CD4-positive, alpha-beta T cell (primary cell): ENCODE data around the gene PRKAR1B. TPM values are rescaled to one million over a fixed set of nuclear protein-coding genes. Genes with fewer than 3 reads are reported as not detected.

Experiments used
- ATAC-seq: fragments of 200-7000 bp; cut with Tn5 transposase; one replicate; pipeline ENCODE4 v1.10.0; 2022; ENCODE audit warnings: mild to moderate bottlenecking; ENCODE audit not compliant: poor library complexity
- CTCF ChIA-PET: fragments of 350-600 bp; sonication (Branson Sonifier 250); formaldehyde crosslinking; loops from one replicate; lab custom pipeline; 2021; ENCODE audit warnings: antibody characterized with exemption, inconsistent platforms; lab: Charles Lee
- POLR2A ChIA-PET: fragments of 350-600 bp; sonication (Branson Sonifier 250); formaldehyde crosslinking; loops from one replicate; lab custom pipeline; 2021; ENCODE audit warnings: antibody characterized with exemption, inconsistent platforms; lab: Charles Lee
- DNase-seq, 14 experiments: peaks; one replicate each; pipeline ENCODE4 v3.0.0-alpha.2; 2013 to 2020; ENCODE audit warnings: mixed read lengths in 2 of 14
- H3K27ac ChIP-seq, 2 donors: one replicate each; pipeline versions ENCODE4 v1.5.1 to v1.7.0; 2013; ENCODE audit warnings: low read length in 2 of 2, low read depth in 1 of 2, mild to moderate bottlenecking in 1 of 2
- H3K27me3 ChIP-seq, 2 experiments: 1 replicate in 1 of 2; 2 replicates in 1 of 2; pipeline versions ENCODE4 v1.6.1 to v1.7.0; 2013; ENCODE audit warnings: low read length in 2 of 2, control low read depth in 1 of 2, mild to moderate bottlenecking in 1 of 2, moderate library complexity in 1 of 2; ENCODE audit not compliant: insufficient read depth in 2 of 2, control insufficient read depth in 1 of 2
- H3K36me3 ChIP-seq: one replicate; pipeline ENCODE4 v1.6.1; 2013; ENCODE audit warnings: low read length, control low read depth; ENCODE audit not compliant: insufficient read depth
- H3K4me1 ChIP-seq: one replicate; pipeline ENCODE4 v1.6.1; 2013; ENCODE audit warnings: low read length, control low read depth; ENCODE audit not compliant: insufficient read depth
- H3K4me3 ChIP-seq: one replicate; pipeline ENCODE4 v1.5.1; 2013; ENCODE audit warnings: mild to moderate bottlenecking, low read length, moderate library complexity
- H3K9me3 ChIP-seq, 2 experiments: 1 replicate in 1 of 2; 2 replicates in 1 of 2; pipeline versions ENCODE4 v1.6.1 to v1.7.0; 2013; ENCODE audit warnings: low read length in 2 of 2, mild to moderate bottlenecking in 2 of 2, control low read depth in 1 of 2, moderate library complexity in 1 of 2; ENCODE audit not compliant: control insufficient read depth in 1 of 2, insufficient read depth in 1 of 2
- H3K27ac Mint-ChIP-seq: one replicate; pipeline ENCODE4 v1.8.0; 2020; ENCODE audit warnings: mixed read lengths
- H3K27me3 Mint-ChIP-seq: one replicate; pipeline ENCODE4 v1.8.0; 2021; ENCODE audit warnings: mixed read lengths
- H3K36me3 Mint-ChIP-seq: one replicate; pipeline ENCODE4 v1.8.0; 2021; ENCODE audit warnings: low read depth, mixed read lengths
- H3K4me1 Mint-ChIP-seq: one replicate; pipeline ENCODE4 v1.8.0; 2021; ENCODE audit warnings: low read depth, mixed read lengths
- H3K4me3 Mint-ChIP-seq: one replicate; pipeline ENCODE4 v1.8.0; 2020; ENCODE audit warnings: mild to moderate bottlenecking, mixed read lengths
- H3K9me3 Mint-ChIP-seq: one replicate; pipeline ENCODE4 v1.8.0; 2020; ENCODE audit warnings: mixed read lengths
- intact Hi-C, 2 experiments: fragments of 100-400 bp; cut with DNase I in 1 of 2; cut with micrococcal nuclease in 1 of 2; formaldehyde crosslinking; loops; one replicate each; pipeline versions ENCODE4 v1.15.1 to v1.9.0; 2023 to 2025; cut with DNase I, micrococcal nuclease
- total RNA-seq, 174 experiments: library from RNA in 2 of 174; stranded (reverse) in 2 of 174; gene quantifications; one replicate each; pipeline ENCODE4 v1.2.3 and lab custom pipeline; 2021 to 2026
- TF ChIP-seq, protein P1 (sequence below): fragments of 200-600 bp; IDR thresholded peaks from one replicate; pipeline ENCODE4 v1.8.0; 2022; ENCODE audit warnings: antibody characterized with exemption, mild to moderate bottlenecking

Gene PRKAR1B
- total RNA-seq, 2 experiments from 2014 or later = 18.8 to 19.5 TPM

DNA sequence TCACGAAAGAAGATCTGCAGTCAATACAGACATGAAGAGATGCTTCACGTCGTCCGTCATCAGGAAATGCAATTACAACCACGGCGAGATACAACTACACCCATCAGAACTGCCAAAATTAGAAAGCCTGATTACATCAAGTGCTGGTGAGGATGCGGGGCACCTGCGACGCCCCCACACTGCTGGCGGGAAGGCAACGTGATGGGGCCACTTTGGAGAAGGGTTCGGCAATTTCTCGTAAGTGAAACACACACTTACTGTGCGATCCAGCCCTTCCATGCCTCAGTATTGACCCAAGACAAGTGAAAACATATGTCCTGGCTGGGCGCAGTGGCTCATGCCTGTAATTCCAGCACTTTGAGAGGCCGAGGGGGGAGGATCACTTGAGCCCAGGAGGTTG, 181.6 kb downstream of the PRKAR1B start:
- no peaks in the 10 kb centered on the region for H3K9me3 Mint-ChIP-seq

DNA sequence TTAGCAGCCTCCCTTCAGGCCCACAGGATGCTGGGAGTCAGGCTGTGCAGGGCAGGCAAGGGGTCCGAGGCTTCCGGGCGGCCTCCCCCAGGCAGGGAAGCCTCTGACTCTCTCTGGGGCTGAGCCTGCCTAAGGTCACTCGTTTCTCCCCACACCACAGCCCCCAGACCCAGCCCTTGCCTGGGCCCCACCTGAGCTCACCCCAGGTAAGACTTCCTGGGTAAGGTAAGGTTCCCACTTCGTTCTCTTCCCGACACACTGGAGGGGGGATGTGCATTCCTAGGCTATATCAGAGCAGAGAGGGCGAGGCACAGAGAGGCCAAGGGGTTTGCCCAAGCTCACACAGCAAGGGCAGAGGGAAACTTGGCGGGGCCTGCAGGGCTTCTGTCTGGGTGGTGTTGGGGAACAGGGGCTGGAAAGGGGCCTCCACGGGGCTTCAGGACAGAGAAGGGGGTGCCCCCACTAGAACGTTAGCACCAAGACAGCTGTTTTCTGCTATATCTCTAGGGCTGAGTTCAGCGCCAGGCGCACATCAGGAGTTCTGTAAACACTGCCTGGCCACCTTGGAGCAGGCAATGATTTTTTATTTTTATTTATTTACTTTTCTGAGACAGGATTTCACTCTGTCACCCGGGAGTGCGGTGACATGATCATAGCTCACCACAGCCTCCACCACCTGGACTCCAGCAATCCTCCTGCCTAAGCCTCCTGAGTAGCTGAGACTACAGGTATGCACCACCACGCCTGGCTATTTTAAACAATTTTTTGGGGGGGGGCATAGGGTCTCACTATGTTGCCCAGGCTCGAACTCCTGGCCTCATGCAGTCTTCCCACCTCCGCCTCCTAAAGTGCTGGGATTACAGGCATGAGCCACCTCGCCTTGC, 182.5 kb downstream of the PRKAR1B start:
- Histone ChIP-seq H3K4me3 (no peak overlapping the region), H3K9me3 (peaks cover 0 to 26% of the 10 kb centered on the region in 2 experiments), H3K36me3 (peaks cover 2% of the 10 kb centered on the region), H3K27me3 (no peaks in the 10 kb centered on the region), H3K4me1 (no peaks in the 10 kb centered on the region), H3K27ac (no peak overlapping the region)
- no peak for ATAC-seq
- TF ChIP-seq, protein P1, sequence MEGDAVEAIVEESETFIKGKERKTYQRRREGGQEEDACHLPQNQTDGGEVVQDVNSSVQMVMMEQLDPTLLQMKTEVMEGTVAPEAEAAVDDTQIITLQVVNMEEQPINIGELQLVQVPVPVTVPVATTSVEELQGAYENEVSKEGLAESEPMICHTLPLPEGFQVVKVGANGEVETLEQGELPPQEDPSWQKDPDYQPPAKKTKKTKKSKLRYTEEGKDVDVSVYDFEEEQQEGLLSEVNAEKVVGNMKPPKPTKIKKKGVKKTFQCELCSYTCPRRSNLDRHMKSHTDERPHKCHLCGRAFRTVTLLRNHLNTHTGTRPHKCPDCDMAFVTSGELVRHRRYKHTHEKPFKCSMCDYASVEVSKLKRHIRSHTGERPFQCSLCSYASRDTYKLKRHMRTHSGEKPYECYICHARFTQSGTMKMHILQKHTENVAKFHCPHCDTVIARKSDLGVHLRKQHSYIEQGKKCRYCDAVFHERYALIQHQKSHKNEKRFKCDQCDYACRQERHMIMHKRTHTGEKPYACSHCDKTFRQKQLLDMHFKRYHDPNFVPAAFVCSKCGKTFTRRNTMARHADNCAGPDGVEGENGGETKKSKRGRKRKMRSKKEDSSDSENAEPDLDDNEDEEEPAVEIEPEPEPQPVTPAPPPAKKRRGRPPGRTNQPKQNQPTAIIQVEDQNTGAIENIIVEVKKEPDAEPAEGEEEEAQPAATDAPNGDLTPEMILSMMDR = no peak
- Mint-ChIP-seq H3K4me3 (no peak overlapping the region), H3K27me3 (no peaks in the 10 kb centered on the region), H3K4me1 (no peaks in the 10 kb centered on the region), H3K27ac (no peak overlapping the region), H3K9me3 (no peaks in the 10 kb centered on the region), H3K36me3 (peaks cover 6% of the 10 kb centered on the region)
- intact Hi-C loops = no loop called here
- POLR2A ChIA-PET = interaction anchor here (1.9 kb wide), 1 partner anchor 74 kb away, joined by 5 read pairs; no protein-coding TSS in a partner anchor
- CTCF ChIA-PET = no interaction called here
- no peak for DNase-seq

More for the DNA sequence above, 181.6 kb downstream of the PRKAR1B start:
- Mint-ChIP-seq H3K36me3 (peaks cover 6% of the 10 kb centered on the region), H3K4me1 (no peaks in the 10 kb centered on the region), H3K27ac (no peak overlapping the region), H3K27me3 (no peaks in the 10 kb centered on the region), H3K4me3 (no peak overlapping the region)
- CTCF ChIA-PET = no interaction called here
- no peak overlapping the region for H3K27ac ChIP-seq
- POLR2A ChIA-PET = interaction anchor here (1.9 kb wide), 1 partner anchor 73 kb away, joined by 5 read pairs; no protein-coding TSS in a partner anchor
- no peak for ATAC-seq
- intact Hi-C loops = no loop called here
- no peaks in the 10 kb centered on the region for H3K4me1 ChIP-seq
- H3K36me3 ChIP-seq = peaks cover 2% of the 10 kb centered on the region
- no peak for DNase-seq
- TF ChIP-seq, protein P1 = no peak
- peaks cover 0 to 21% of the 10 kb centered on the region in 2 experiments for H3K9me3 ChIP-seq
- no peaks in the 10 kb centered on the region for H3K27me3 ChIP-seq
- no peak overlapping the region for H3K4me3 ChIP-seq

DNA sequence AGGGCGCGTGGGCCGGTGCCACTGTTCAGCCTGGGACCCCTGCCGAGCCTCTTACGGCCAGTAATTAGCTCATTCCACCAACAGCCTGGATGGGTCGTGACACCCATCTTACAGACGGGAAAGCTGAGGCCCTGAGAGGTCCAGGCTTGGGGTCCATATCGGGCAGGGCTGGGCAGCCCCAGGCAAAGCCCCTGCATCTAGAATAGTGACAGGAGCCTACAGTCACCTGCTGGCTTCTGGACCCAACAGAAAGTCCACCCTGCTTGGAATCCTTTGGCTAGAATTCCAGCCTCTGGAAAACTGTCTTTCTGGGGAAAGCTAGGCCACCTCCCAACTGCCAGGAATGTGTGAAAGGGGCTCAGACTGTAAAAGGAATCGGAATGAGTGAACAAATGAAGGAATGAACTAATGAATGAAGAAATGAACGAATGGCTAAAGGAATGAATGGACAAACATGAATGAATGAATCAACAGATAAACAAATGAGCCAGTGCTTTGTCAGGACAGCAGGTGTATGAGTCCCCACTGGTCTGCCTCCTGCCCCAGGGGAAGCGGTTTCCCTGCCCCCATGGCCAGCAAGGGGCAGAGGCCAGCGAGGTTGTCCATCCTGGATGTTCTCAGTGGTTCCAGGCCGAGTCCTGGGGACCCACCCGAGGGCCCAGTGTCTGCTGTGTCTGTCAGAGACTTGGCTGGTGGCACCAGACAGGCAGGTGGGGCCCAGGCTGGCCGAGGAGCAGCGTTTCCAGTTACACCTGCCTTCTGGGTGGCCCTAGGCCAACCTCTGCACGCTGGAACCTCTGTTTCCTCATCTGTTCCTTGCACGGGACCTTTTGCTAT, 183.4 kb downstream of the PRKAR1B start:
- POLR2A ChIA-PET = no interaction called here
- no peaks in the 10 kb centered on the region for H3K27me3 Mint-ChIP-seq

More for the DNA sequence above, 183.4 kb downstream of the PRKAR1B start:
- no peak overlapping the region for H3K27ac Mint-ChIP-seq
- CTCF ChIA-PET = no interaction called here
- TF ChIP-seq, protein P1 = no peak
- Histone ChIP-seq H3K27me3 (no peaks in the 10 kb centered on the region), H3K9me3 (peaks cover 0 to 26% of the 10 kb centered on the region in 2 experiments), H3K4me3 (no peak overlapping the region), H3K27ac (no peak overlapping the region), H3K4me1 (no peaks in the 10 kb centered on the region), H3K36me3 (no peaks in the 10 kb centered on the region)
- intact Hi-C loops = no loop called here
- no peaks in the 10 kb centered on the region for H3K4me1 Mint-ChIP-seq
- peaks cover 2% of the 10 kb centered on the region for H3K36me3 Mint-ChIP-seq
- ATAC-seq = no peak
- DNase-seq = no peak
- no peaks in the 10 kb centered on the region for H3K9me3 Mint-ChIP-seq
- H3K4me3 Mint-ChIP-seq = no peak overlapping the region
